K562 (cell line): ENCODE results near the gene WDR54. TPM values are rescaled to one million over a fixed set of nuclear protein-coding genes. Genes with fewer than 3 reads are reported as not detected.
A peak's percentile ranks its signal among the peaks of the same experiment; 100 is the strongest.

ENCODE experiments used
- ERF ChIP-seq: fragments of 450-650 bp; formaldehyde crosslinking; IDR thresholded peaks from 2 replicates; pipeline ENCODE4 v1.4.0; 2020; ENCODE audit warnings: mild to moderate bottlenecking, mixed read lengths
- FIP1L1 ChIP-seq: fragments of 200-400 bp; formaldehyde crosslinking; IDR thresholded peaks from 2 replicates; pipeline ENCODE4 v1.6.1; 2018; ENCODE audit warnings: mild to moderate bottlenecking, low read depth, low read length; ENCODE audit not compliant: poor library complexity, severe bottlenecking
- KLF10 ChIP-seq: fragments of 250-450 bp; sonication (Bioruptor Pico); IDR thresholded peaks from 2 replicates; pipeline ENCODE4 v1.6.1; 2021; ENCODE audit warnings: matching md5 sums
- L3MBTL2 ChIP-seq: fragments of 450-650 bp; IDR thresholded peaks from 2 replicates; pipeline ENCODE4 v1.6.1; 2016; ENCODE audit warnings: mild to moderate bottlenecking, moderate library complexity
- MCM2 ChIP-seq: fragments of 450-650 bp; IDR thresholded peaks from 2 replicates; pipeline ENCODE4 v1.6.1; 2017; ENCODE audit warnings: low read depth, mild to moderate bottlenecking
- NBN ChIP-seq: fragments of 450-650 bp; IDR thresholded peaks from 2 replicates; pipeline ENCODE4 v1.6.1; 2016; ENCODE audit warnings: low read depth, mild to moderate bottlenecking
- NCOA2 ChIP-seq, 2 experiments: fragments of 450-650 bp; IDR thresholded peaks; 2 replicates each; pipeline ENCODE4 v1.6.1; 2018; ENCODE audit warnings: mild to moderate bottlenecking in 2 of 2, moderate library complexity in 1 of 2; ENCODE audit not compliant: partially characterized antibody in 2 of 2
- NEUROD1 ChIP-seq: fragments of 150-350 bp; IDR thresholded peaks from 2 replicates; pipeline ENCODE4 v1.6.1; 2014; ENCODE audit warnings: borderline replicate concordance, low read length, low read depth; ENCODE audit not compliant: partially characterized antibody
- NFYB ChIP-seq: IDR thresholded peaks from 2 replicates; pipeline ENCODE4 v1.6.1; 2011; ENCODE audit warnings: mild to moderate bottlenecking, moderate library complexity; ENCODE audit not compliant: insufficient read length; ENCODE audit errors: extremely low read depth
- PHF8 ChIP-seq: fragments of 200-600 bp; sonication (generic); IDR thresholded peaks from 2 replicates; pipeline ENCODE4 v1.6.1; 2012; ENCODE audit warnings: mixed run types, mild to moderate bottlenecking, inconsistent platforms, low read length, moderate library complexity, borderline replicate concordance
- RAD51 ChIP-seq: fragments of 450-650 bp; IDR thresholded peaks from 2 replicates; pipeline ENCODE4 v1.7.1; 2016; ENCODE audit warnings: low read depth, mild to moderate bottlenecking, borderline replicate concordance
- ZNF274 ChIP-seq: IDR thresholded peaks from 2 replicates; pipeline ENCODE4 v1.6.1; 2011; ENCODE audit warnings: low read depth, mild to moderate bottlenecking, low read length, moderate library complexity, borderline replicate concordance
- ZNF75A ChIP-seq: fragments of 450-650 bp; formaldehyde crosslinking; IDR thresholded peaks from 2 replicates; pipeline ENCODE4 v1.4.0; 2020; ENCODE audit warnings: mild to moderate bottlenecking
- polyA plus RNA-seq, 8 experiments: library from polyadenylated mRNA; depleted of rRNA in 4 of 8; stranded (reverse) in 5 of 8; unstranded in 3 of 8; fragments of >200 nt; fragmentation: Nextera tagmentation in 2 of 8; fragmentation: Illumina TruSeq in 1 of 8; extraction: Ambion mirVana in 2 of 8; extraction: Trizol in 1 of 8; gene quantifications; 2 replicates each; pipeline versions ENCODE4 v1.2.1 to v1.2.3, GENCODE V29; 2011 to 2014; ENCODE audit warnings: inconsistent platforms in 1 of 8, missing spikeins in 1 of 8
- total RNA-seq, 7 experiments: library from RNA; depleted of rRNA in 6 of 7; stranded (reverse); fragments of >200 nt in 6 of 7; fragmentation: Illumina TruSeq in 2 of 7; extraction: Trizol in 2 of 7; gene quantifications; 2 replicates each; pipeline versions ENCODE4 v1.2.1 to v1.2.3, GENCODE V29; 2011 to 2021; ENCODE audit warnings: low replicate concordance in 1 of 7
- TF ChIP-seq, protein P1 (sequence below): sonication (generic); formaldehyde crosslinking; IDR thresholded peaks from 2 replicates; pipeline ENCODE4 v1.8.0; 2023; ENCODE audit warnings: missing genetic modification reagents, mild to moderate bottlenecking, borderline replicate concordance
- TF ChIP-seq, protein P2 (sequence below): fragments of 450-650 bp; IDR thresholded peaks from 2 replicates; pipeline ENCODE4 v1.6.1; 2016; ENCODE audit warnings: antibody characterized with exemption
- TF ChIP-seq, protein P3 (sequence below): fragments of 450-650 bp; IDR thresholded peaks from 2 replicates; pipeline ENCODE4 v1.6.1; 2016
- TF ChIP-seq, protein P4 (sequence below): sonication (generic); formaldehyde crosslinking; IDR thresholded peaks from 2 replicates; pipeline ENCODE4 v1.8.0; 2022; ENCODE audit warnings: missing genetic modification reagents, mild to moderate bottlenecking, moderate library complexity, borderline replicate concordance

Gene WDR54
- total and polyA plus RNA-seq, 9 of the 15 experiments (the other 6 are each of a cell fraction or from before 2014, with no cell fraction given), result 5.2 to 15.2 (median 7.4) TPM

DNA sequence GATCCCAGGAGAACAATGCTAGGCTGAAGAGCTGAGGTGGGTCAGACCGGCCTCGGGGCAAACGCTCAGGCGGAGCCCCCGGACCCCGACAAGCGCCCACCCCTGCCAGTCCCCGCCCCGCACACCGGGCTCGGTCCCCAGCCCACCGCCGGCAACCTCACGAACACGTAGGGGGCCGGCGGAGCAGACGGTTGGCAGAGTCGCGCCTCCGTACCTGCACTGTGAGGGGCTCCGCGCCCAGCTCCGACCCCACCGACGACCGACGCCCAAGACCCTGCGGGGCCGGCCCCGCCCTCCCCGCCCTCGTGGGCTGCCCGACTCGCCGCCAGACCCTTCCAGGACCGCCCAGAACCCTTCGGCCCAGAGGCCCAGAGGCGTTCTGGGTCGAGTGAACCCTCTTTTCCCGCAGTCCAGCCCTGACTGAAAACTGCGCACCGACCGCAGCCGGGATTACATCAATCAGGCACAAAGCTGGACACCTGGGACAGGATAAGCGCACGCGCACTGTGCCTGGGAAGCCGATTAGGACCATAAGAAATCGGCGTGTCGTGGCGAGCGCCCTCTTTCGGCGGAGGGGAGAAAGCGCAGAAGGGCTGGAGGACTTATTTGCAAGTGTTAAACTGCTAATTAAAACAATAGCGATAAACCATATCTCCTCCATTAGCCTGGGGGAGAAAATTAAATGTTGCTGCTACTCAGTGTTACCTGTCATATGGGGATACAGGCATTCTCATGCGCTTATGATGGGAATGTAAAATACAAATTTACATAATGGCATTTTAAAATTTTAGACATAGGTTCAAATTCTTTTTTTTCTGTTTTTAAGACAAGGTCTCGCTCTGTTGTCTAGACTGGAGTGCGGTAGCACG lies 29.7 kb upstream of the WDR54 start (continued):
- TF ChIP-seq, protein P1, sequence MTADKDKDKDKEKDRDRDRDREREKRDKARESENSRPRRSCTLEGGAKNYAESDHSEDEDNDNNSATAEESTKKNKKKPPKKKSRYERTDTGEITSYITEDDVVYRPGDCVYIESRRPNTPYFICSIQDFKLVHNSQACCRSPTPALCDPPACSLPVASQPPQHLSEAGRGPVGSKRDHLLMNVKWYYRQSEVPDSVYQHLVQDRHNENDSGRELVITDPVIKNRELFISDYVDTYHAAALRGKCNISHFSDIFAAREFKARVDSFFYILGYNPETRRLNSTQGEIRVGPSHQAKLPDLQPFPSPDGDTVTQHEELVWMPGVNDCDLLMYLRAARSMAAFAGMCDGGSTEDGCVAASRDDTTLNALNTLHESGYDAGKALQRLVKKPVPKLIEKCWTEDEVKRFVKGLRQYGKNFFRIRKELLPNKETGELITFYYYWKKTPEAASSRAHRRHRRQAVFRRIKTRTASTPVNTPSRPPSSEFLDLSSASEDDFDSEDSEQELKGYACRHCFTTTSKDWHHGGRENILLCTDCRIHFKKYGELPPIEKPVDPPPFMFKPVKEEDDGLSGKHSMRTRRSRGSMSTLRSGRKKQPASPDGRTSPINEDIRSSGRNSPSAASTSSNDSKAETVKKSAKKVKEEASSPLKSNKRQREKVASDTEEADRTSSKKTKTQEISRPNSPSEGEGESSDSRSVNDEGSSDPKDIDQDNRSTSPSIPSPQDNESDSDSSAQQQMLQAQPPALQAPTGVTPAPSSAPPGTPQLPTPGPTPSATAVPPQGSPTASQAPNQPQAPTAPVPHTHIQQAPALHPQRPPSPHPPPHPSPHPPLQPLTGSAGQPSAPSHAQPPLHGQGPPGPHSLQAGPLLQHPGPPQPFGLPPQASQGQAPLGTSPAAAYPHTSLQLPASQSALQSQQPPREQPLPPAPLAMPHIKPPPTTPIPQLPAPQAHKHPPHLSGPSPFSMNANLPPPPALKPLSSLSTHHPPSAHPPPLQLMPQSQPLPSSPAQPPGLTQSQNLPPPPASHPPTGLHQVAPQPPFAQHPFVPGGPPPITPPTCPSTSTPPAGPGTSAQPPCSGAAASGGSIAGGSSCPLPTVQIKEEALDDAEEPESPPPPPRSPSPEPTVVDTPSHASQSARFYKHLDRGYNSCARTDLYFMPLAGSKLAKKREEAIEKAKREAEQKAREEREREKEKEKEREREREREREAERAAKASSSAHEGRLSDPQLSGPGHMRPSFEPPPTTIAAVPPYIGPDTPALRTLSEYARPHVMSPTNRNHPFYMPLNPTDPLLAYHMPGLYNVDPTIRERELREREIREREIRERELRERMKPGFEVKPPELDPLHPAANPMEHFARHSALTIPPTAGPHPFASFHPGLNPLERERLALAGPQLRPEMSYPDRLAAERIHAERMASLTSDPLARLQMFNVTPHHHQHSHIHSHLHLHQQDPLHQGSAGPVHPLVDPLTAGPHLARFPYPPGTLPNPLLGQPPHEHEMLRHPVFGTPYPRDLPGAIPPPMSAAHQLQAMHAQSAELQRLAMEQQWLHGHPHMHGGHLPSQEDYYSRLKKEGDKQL (CRISPR knock-in tag), result no peak
- TF ChIP-seq RAD51, result no peak
- no peak for TF ChIP-seq KLF10
- TF ChIP-seq NFYB, result no peak
- TF ChIP-seq ZNF274, result no peak
- TF ChIP-seq, protein P2, sequence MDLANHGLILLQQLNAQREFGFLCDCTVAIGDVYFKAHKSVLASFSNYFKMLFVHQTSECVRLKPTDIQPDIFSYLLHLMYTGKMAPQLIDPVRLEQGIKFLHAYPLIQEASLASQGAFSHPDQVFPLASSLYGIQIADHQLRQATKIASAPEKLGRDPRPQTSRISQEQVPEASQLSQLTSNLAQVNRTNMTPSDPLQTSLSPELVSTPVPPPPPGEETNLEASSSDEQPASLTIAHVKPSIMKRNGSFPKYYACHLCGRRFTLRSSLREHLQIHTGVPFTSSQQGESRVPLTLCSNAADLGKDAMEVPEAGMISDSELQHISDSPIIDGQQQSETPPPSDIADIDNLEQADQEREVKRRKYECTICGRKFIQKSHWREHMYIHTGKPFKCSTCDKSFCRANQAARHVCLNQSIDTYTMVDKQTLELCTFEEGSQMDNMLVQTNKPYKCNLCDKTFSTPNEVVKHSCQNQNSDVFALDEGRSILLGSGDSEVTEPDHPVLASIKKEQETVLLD, result peak; percentile 85
- TF ChIP-seq, protein P3, sequence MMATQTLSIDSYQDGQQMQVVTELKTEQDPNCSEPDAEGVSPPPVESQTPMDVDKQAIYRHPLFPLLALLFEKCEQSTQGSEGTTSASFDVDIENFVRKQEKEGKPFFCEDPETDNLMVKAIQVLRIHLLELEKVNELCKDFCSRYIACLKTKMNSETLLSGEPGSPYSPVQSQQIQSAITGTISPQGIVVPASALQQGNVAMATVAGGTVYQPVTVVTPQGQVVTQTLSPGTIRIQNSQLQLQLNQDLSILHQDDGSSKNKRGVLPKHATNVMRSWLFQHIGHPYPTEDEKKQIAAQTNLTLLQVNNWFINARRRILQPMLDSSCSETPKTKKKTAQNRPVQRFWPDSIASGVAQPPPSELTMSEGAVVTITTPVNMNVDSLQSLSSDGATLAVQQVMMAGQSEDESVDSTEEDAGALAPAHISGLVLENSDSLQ, result peak; percentile 12; the same call in 1 of the 2 replicates
- peak; percentile 67; the same call in 1 of the 2 replicates for TF ChIP-seq PHF8
- TF ChIP-seq, protein P4, sequence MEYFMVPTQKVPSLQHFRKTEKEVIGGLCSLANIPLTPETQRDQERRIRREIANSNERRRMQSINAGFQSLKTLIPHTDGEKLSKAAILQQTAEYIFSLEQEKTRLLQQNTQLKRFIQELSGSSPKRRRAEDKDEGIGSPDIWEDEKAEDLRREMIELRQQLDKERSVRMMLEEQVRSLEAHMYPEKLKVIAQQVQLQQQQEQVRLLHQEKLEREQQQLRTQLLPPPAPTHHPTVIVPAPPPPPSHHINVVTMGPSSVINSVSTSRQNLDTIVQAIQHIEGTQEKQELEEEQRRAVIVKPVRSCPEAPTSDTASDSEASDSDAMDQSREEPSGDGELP (CRISPR knock-in tag), result peak; percentile 61; the same call in 1 of the 2 replicates
- TF ChIP-seq MCM2, result no peak
- peak; percentile 38; the same call in 1 of the 2 replicates for TF ChIP-seq L3MBTL2
- TF ChIP-seq NBN, result peak; percentile 63
- no peak for TF ChIP-seq ZNF75A (CRISPR knock-in tag)
- peak; percentile 61 for TF ChIP-seq NEUROD1
- TF ChIP-seq NCOA2 (IDR thresholded peaks at IDR 0.05; ENCODE audit: partially characterized antibody in 2 of 2), result peak in 1 of 2 experiments; percentile 98
- 0 out of 2 replicates have a peak, but pooled peaks have one; percentile 34 for TF ChIP-seq ERF (CRISPR knock-in tag)
- TF ChIP-seq FIP1L1, result peak; percentile 90
